ENCODE results near the gene PNMA6A.
"Not testable (repeated sequence)": the region's sequence is repeated elsewhere in the genome, so short reads cannot be mapped to it uniquely, and the experiment has no call there.

DNA sequence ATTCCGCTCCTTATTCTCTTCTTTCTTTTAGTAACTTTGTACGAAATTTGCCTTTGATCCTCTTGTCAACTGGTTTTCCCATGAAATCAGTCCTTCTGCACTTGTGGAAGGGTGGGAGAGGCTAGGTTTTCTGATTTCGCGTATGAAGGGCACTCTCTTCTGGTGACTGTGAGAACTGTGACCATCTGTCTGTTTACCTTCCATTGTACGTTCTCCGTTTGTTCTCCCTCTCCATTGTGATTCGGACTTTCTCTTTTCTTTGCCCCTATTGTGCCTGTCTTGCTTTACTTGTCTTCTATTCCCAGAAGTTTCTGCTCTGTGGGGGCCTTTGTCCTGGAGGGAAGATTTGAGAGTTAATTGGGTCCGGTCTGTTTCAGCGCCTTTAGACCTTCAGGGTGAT, 41.6 kb downstream of the PNMA6A start:
- TF ChIP-seq, protein P1, sequence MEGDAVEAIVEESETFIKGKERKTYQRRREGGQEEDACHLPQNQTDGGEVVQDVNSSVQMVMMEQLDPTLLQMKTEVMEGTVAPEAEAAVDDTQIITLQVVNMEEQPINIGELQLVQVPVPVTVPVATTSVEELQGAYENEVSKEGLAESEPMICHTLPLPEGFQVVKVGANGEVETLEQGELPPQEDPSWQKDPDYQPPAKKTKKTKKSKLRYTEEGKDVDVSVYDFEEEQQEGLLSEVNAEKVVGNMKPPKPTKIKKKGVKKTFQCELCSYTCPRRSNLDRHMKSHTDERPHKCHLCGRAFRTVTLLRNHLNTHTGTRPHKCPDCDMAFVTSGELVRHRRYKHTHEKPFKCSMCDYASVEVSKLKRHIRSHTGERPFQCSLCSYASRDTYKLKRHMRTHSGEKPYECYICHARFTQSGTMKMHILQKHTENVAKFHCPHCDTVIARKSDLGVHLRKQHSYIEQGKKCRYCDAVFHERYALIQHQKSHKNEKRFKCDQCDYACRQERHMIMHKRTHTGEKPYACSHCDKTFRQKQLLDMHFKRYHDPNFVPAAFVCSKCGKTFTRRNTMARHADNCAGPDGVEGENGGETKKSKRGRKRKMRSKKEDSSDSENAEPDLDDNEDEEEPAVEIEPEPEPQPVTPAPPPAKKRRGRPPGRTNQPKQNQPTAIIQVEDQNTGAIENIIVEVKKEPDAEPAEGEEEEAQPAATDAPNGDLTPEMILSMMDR (IDR thresholded peaks at IDR 0.05; ENCODE audit: insufficient read depth, low read length, poor library complexity, severe bottlenecking) = not testable (repeated sequence)
- TF ChIP-seq EZH2phosphoT487 (conservative IDR thresholded peaks at IDR 0.05; ENCODE audit: low read length) = not testable (repeated sequence)

Measured in SU-DHL-6 (cell line).